Astrocyte (in vitro differentiated cells and primary cell): ENCODE results near the gene BCOR.

Experiments used
- EZH2 ChIP-seq: IDR thresholded peaks from 2 replicates; pipeline ENCODE4 v1.6.1; 2012; ENCODE audit warnings: mild to moderate bottlenecking, low read length, inconsistent platforms; ENCODE audit not compliant: insufficient read depth
- TF ChIP-seq, protein P1 (sequence below): IDR thresholded peaks from 2 replicates; pipeline ENCODE4 v1.5.1; 2011; ENCODE audit warnings: low read depth, mild to moderate bottlenecking, inconsistent platforms, low read length, moderate library complexity; ENCODE audit not compliant: insufficient read depth

DNA sequence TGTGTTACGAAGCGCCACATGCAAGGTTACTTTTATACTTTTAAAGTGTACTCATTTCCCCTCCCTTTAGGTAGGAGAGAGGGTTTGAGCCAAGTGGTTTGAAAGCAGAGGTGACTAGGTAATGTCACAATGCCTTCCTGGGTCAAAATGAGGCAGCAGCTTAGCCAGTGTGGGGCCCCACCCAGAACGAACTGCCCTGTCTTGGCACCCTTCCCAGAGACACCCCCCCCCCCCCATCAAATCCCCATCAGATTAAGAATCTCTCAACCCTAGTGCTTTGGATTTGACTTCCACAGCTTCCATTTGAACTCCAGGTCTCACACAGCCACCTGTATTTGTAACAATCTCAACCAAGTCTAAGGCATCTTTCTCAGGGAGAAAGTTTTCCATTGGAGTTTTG, 31.1 kb downstream of the BCOR start:
- TF ChIP-seq, protein P1, sequence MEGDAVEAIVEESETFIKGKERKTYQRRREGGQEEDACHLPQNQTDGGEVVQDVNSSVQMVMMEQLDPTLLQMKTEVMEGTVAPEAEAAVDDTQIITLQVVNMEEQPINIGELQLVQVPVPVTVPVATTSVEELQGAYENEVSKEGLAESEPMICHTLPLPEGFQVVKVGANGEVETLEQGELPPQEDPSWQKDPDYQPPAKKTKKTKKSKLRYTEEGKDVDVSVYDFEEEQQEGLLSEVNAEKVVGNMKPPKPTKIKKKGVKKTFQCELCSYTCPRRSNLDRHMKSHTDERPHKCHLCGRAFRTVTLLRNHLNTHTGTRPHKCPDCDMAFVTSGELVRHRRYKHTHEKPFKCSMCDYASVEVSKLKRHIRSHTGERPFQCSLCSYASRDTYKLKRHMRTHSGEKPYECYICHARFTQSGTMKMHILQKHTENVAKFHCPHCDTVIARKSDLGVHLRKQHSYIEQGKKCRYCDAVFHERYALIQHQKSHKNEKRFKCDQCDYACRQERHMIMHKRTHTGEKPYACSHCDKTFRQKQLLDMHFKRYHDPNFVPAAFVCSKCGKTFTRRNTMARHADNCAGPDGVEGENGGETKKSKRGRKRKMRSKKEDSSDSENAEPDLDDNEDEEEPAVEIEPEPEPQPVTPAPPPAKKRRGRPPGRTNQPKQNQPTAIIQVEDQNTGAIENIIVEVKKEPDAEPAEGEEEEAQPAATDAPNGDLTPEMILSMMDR = no peak
- TF ChIP-seq EZH2 = no peak
